Neuron (in vitro differentiated cells): ENCODE measurements around the gene PREX1.

Source experiments
- H2AFZ ChIP-seq: one replicate; pipeline ENCODE4 v1.6.1; 2013; ENCODE audit warnings: low read depth, mild to moderate bottlenecking, inconsistent platforms, low read length, moderate library complexity
- H3K27me3 ChIP-seq: one replicate; pipeline ENCODE4 v1.6.1; 2013; ENCODE audit warnings: low read length; ENCODE audit not compliant: insufficient read depth
- H3K36me3 ChIP-seq: one replicate; pipeline ENCODE4 v1.6.1; 2013; ENCODE audit warnings: low read length; ENCODE audit not compliant: insufficient read depth
- H3K4me1 ChIP-seq: one replicate; pipeline ENCODE4 v1.6.1; 2013; ENCODE audit warnings: low read length; ENCODE audit not compliant: insufficient read depth
- H3K4me3 ChIP-seq: 2 replicates; pipeline ENCODE4 v1.5.1; 2013; ENCODE audit warnings: mild to moderate bottlenecking, low read length, moderate library complexity
- H3K9me3 ChIP-seq: one replicate; pipeline ENCODE4 v1.6.1; 2013; ENCODE audit warnings: low read length

Gene PREX1

GRCh38 chr20:48667481-48667880, 160.3 kb downstream of the PREX1 start:
- Histone ChIP-seq H3K4me1 (no peaks in the 10 kb centered on the region), H3K9me3 (peaks cover 12% of the 10 kb centered on the region), H2AFZ (no peak overlapping the region), H3K4me3 (no peak overlapping the region), H3K27me3 (no peaks in the 10 kb centered on the region), H3K36me3 (peaks cover 21% of the 10 kb centered on the region)

- Histone ChIP-seq H3K4me3 (no peak overlapping the region), H3K36me3 (peaks cover 31% of the 10 kb centered on the region)
Observed at GRCh38 chr20:48665785-48666184, 162.0 kb downstream of the PREX1 start.

GRCh38 chr20:48662711-48663110, 165.1 kb downstream of the PREX1 start:
- Histone ChIP-seq H3K4me1 (no peaks in the 10 kb centered on the region), H3K27me3 (no peaks in the 10 kb centered on the region), H3K9me3 (peaks cover 14% of the 10 kb centered on the region), H3K4me3 (no peak overlapping the region), H3K36me3 (peaks cover 44% of the 10 kb centered on the region), H2AFZ (no peak overlapping the region)

More at GRCh38 chr20:48665785-48666184, 162.0 kb downstream of the PREX1 start:
- Histone ChIP-seq H3K9me3 (peaks cover 16% of the 10 kb centered on the region), H3K27me3 (no peaks in the 10 kb centered on the region), H2AFZ (no peak overlapping the region), H3K4me1 (no peaks in the 10 kb centered on the region)

- peaks cover 10% of the 10 kb centered on the region for H3K9me3 ChIP-seq
- H3K36me3 ChIP-seq, result peaks cover 41% of the 10 kb centered on the region
- H3K27me3 ChIP-seq, result no peaks in the 10 kb centered on the region
- no peak overlapping the region for H3K4me3 ChIP-seq
- H2AFZ ChIP-seq, result no peak overlapping the region
- H3K4me1 ChIP-seq, result no peaks in the 10 kb centered on the region
Observed at GRCh38 chr20:48661575-48662455, 166.0 kb downstream of the PREX1 start.

GRCh38 chr20:48660788-48661187, 167.0 kb downstream of the PREX1 start:
- Histone ChIP-seq H3K4me3 (no peak overlapping the region), H3K4me1 (no peaks in the 10 kb centered on the region), H2AFZ (no peak overlapping the region), H3K36me3 (peaks cover 48% of the 10 kb centered on the region), H3K27me3 (no peaks in the 10 kb centered on the region), H3K9me3 (peaks cover 5% of the 10 kb centered on the region)

GRCh38 chr20:48659858-48660257, 167.9 kb downstream of the PREX1 start:
- Histone ChIP-seq H3K9me3 (peaks cover 5% of the 10 kb centered on the region), H3K4me3 (no peak overlapping the region), H3K27me3 (no peaks in the 10 kb centered on the region), H3K36me3 (peaks cover 54% of the 10 kb centered on the region), H2AFZ (no peak overlapping the region), H3K4me1 (no peaks in the 10 kb centered on the region)

- H3K9me3 ChIP-seq, result peaks cover 5% of the 10 kb centered on the region
- H3K36me3 ChIP-seq, result peaks cover 67% of the 10 kb centered on the region
- H3K27me3 ChIP-seq, result no peaks in the 10 kb centered on the region
- no peak overlapping the region for H2AFZ ChIP-seq
- no peaks in the 10 kb centered on the region for H3K4me1 ChIP-seq
- no peak overlapping the region for H3K4me3 ChIP-seq
Observed at GRCh38 chr20:48658505-48658904, 169.3 kb downstream of the PREX1 start.

GRCh38 chr20:48658198-48658476, 169.7 kb downstream of the PREX1 start:
- peaks cover 5% of the 10 kb centered on the region for H3K9me3 ChIP-seq
- H3K27me3 ChIP-seq, result no peaks in the 10 kb centered on the region
- no peaks in the 10 kb centered on the region for H3K4me1 ChIP-seq
- H3K4me3 ChIP-seq, result no peak overlapping the region
- H3K36me3 ChIP-seq, result peaks cover 69% of the 10 kb centered on the region
- no peak overlapping the region for H2AFZ ChIP-seq

GRCh38 chr20:48657426-48658197, 170.2 kb downstream of the PREX1 start:
- Histone ChIP-seq H3K27me3 (no peaks in the 10 kb centered on the region), H3K36me3 (peaks cover 69% of the 10 kb centered on the region), H3K4me1 (no peaks in the 10 kb centered on the region), H3K4me3 (no peak overlapping the region), H3K9me3 (peaks cover 5% of the 10 kb centered on the region), H2AFZ (no peak overlapping the region)

- Histone ChIP-seq H3K4me3 (no peak overlapping the region), H2AFZ (no peak overlapping the region), H3K27me3 (no peaks in the 10 kb centered on the region), H3K36me3 (peaks cover 65% of the 10 kb centered on the region), H3K4me1 (no peaks in the 10 kb centered on the region), H3K9me3 (peaks cover 5% of the 10 kb centered on the region)
Observed at GRCh38 chr20:48656661-48657211, 171.1 kb downstream of the PREX1 start.

GRCh38 chr20:48656137-48656536, 171.7 kb downstream of the PREX1 start:
- Histone ChIP-seq H3K27me3 (no peaks in the 10 kb centered on the region), H3K4me3 (no peak overlapping the region), H3K36me3 (peaks cover 71% of the 10 kb centered on the region), H3K4me1 (no peaks in the 10 kb centered on the region), H3K9me3 (peaks cover 3% of the 10 kb centered on the region), H2AFZ (no peak overlapping the region)

GRCh38 chr20:48653706-48654051, 174.1 kb downstream of the PREX1 start:
- H3K27me3 ChIP-seq, result no peaks in the 10 kb centered on the region
- H3K4me1 ChIP-seq, result no peaks in the 10 kb centered on the region
- H2AFZ ChIP-seq, result no peak overlapping the region
- H3K4me3 ChIP-seq, result no peak overlapping the region
- no peaks in the 10 kb centered on the region for H3K9me3 ChIP-seq
- H3K36me3 ChIP-seq, result peaks cover 84% of the 10 kb centered on the region

GRCh38 chr20:48652961-48653705, 174.7 kb downstream of the PREX1 start:
- H3K36me3 ChIP-seq, result peaks cover 86% of the 10 kb centered on the region
- H3K9me3 ChIP-seq, result no peaks in the 10 kb centered on the region
- no peaks in the 10 kb centered on the region for H3K27me3 ChIP-seq
- no peaks in the 10 kb centered on the region for H3K4me1 ChIP-seq
- H2AFZ ChIP-seq, result no peak overlapping the region
- no peak overlapping the region for H3K4me3 ChIP-seq
